GM19099 (cell line): Measurements from ENCODE around the gene EYA4.

Experiments
- POLR2A ChIP-seq: IDR thresholded peaks from 3 replicates; pipeline ENCODE4 v1.6.1; 2011; ENCODE audit warnings: low read depth; ENCODE audit not compliant: insufficient read length; ENCODE audit errors: extremely low read depth

The EYA4 gene

DNA sequence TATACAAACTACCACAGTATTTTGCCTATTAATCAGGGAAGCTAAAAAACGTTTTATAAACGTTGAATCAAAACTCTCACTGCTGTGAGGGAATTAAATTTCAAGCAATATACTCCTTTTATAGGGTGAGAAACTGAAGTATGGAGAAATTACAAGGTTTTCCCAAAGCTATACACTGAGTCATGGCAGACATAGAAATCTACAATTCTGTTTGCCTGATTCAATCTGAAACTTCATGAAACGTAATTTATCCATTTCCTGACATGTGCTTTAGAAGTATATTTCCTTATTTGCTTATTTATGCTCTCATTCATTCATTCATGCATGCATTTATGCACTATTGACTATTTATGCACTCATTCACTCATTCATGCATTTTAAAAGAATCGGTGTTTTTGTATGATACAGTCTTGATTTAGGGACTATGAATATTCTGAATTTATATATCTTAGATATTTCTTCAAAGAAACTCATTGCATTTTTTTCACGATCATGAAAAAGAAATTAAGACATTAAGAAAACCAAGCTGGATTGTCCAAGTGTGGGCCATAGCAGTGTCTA lies 16.5 kb downstream of the EYA4 start:
- no peak for TF ChIP-seq POLR2A

- no peak for TF ChIP-seq POLR2A
Observed at GRCh38 chr6:133259561-133259960, 18.4 kb downstream of the EYA4 start.

GRCh38 chr6:133262804-133263203 lies 21.6 kb downstream of the EYA4 start:
- no peak for TF ChIP-seq POLR2A

DNA sequence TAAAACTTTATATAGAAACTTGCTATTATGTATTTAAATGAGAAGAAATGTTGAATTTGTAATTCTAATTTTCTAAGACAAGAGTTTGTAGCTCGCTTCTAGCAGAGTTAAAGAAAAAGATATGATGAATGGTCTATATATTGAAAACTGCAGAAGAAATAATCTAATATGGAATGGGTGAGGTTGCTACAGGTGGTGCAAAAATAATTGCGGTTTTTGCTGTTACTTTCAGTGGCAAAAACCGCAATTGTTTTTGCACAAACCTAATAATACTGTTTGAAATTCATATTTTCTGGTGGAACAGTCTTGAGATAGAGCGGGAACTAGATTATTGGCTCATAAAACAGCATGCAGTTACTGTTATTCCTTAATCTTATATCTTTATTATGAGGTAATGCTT lies 23.9 kb downstream of the EYA4 start:
- TF ChIP-seq POLR2A, result no peak

DNA sequence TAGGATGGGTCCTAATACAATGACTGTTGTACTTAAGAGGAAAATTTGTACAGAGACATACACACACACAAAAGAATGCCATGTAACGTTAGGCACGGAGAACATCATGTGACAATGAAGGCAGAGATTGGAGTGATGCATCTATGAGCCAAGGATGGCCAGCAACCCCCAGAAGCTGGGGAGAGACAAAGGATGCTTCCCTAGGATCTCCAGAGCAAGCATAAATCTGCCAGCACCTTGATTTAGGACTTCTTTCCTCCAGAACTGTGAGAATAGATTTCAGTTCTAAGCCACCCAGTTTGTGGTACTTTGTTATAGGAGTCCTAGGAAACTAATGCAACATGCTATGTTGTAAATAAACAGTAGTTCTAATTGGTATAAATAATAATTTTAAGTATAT lies 25.0 kb downstream of the EYA4 start:
- no peak for TF ChIP-seq POLR2A

- TF ChIP-seq POLR2A, result no peak
Observed at GRCh38 chr6:133268621-133269020, 27.5 kb downstream of the EYA4 start.

GRCh38 chr6:133274813-133275212 lies 33.7 kb downstream of the EYA4 start:
- no peak for TF ChIP-seq POLR2A

DNA sequence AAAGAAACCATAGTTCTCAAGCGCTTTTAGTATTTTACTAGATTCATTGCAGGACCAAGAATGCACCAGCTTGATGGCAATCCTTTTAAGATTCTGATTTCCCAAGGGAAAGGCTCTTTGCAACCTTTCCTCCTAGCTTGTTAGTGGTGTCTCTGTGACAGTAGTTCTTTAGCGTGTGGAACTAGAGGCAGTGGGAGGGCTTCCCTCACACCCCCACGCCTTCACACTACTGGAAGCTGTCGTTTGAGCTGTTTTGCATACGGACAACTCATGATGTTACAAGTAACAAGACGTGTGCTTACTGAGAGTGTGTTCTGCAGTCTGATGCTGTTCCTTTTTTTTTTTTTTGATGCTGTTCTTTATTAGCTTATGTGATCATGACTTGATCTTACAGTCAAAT lies 34.1 kb downstream of the EYA4 start:
- no peak for TF ChIP-seq POLR2A

DNA sequence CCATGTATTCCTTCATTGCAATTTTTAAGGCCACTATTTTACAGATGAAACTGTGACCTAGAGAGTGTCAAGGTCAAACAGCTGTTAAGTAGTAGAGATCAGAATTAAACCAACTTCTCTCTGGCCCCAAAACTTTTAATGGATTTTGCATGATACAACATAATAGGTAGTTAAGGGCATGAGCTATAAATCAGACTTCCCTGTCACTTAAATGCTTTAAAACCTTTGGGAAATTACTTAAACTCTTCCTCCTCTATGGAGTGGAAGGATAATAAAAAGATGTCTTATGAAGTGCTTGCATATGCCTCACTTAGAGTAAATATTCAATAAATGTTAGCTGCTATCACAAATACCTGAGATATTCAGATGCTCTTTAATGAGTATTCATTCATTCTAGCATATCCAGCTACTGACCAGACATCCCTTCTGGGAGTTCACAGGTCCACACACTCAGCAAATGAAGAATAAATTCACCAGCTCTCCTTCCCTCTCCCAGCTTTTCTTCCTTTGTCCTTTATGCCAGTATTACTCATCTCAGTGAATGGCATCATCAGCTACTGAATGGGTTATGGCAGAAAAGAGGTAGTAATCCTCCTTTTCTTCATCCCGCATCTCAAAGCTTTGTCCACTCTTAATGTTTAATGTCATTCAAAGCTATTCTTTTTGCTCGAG lies 36.2 kb downstream of the EYA4 start:
- TF ChIP-seq POLR2A, result no peak

DNA sequence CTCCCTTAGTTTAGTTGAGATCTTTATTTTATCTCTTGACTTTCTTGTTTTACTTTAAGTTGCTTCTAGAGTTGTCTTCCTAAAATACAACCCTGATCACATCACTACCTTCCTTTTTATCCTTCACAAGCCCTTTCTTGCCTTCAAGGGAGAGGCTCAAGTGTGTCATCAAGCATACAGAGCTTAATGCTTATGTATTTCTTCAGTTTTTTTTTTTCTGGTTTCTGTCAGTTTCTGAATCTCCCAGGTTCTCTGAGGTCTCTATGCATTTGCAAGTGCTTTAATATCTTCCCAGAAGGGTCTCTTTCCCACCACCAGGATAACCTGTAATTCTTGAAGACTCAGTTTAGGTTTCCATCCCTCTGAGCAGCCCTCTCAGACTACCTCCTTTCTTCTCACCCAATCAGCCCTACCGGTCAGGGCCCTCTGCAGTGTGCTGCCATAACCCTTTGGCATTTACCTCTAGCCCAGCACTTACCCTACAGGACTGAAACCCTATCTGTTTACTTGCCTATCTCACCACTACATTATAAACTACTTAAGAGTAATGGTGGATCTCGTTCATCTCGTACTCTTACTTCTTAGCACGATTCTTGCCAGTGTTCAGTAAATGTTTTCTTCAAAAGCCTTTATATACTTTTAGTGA lies 36.9 kb downstream of the EYA4 start:
- no peak for TF ChIP-seq POLR2A

- TF ChIP-seq POLR2A, result no peak
Observed at GRCh38 chr6:133286765-133287164, 45.6 kb downstream of the EYA4 start.

DNA sequence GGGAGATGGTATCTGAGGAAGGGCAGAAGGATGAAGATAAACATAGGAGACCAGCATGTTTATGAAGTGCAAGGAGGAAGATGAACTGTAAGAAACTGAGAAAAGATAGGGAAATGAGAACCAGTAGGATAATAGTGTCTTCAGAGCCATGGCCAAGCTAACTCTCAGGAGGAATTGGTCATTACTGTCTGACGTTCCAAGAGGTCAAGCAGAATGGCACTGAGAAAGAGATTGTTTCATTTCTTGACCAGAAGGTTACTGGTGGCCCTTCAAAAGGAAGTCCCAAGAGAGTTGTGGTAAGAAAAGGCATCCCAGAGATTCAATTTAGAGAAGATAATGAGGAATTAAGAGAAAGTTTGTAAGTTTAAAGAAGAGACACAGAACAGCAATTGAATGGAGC lies 47.5 kb downstream of the EYA4 start:
- no peak for TF ChIP-seq POLR2A

- TF ChIP-seq POLR2A, result no peak
Observed at GRCh38 chr6:133289733-133290306, 48.7 kb downstream of the EYA4 start.

GRCh38 chr6:133290930-133291329 lies 49.8 kb downstream of the EYA4 start:
- TF ChIP-seq POLR2A, result no peak

- no peak for TF ChIP-seq POLR2A
Observed at GRCh38 chr6:133291671-133292070, 50.5 kb downstream of the EYA4 start.

DNA sequence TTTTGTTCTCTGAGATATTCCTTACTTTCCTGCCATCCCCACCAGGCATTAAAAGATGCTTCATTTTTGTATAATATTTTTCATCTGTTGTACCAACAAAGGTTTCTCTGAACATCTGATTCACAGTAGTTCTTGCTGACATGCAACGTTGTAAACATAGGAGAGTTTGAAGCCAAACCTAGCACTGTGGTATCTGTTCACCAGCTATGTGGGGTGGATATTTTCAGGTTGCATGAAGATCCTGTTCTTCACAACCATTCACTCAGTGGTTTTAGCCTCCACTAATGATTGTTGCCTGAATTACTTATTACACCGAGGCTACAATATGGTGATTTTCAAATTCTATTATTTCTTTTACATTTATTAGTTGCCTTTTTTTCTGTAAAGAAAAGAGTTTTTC lies 56.5 kb downstream of the EYA4 start:
- TF ChIP-seq POLR2A, result no peak
